GM11168 (cell line): ENCODE measurements around the gene TTL.
"Not testable (repeated sequence)": the region's sequence is repeated elsewhere in the genome, so short reads cannot be mapped to it uniquely, and the experiment has no call there.

Experiments used
- in situ Hi-C: fragments of 300-500 bp; cut with MboI; formaldehyde crosslinking; loops from one replicate; pipeline ENCODE4 v1.12.0; 2022; ENCODE audit warnings: low sequenced_read_pairs; ENCODE audit not compliant: unreplicated experiment

The TTL gene

GRCh38 chr2:112509239-112509998, 27.5 kb downstream of the TTL start:
- in situ Hi-C loops = not testable (repeated sequence)

GRCh38 chr2:112516801-112517200, 34.8 kb downstream of the TTL start:
- in situ Hi-C loops = no loop called here

GRCh38 chr2:112518807-112519206, 36.9 kb downstream of the TTL start:
- in situ Hi-C loops = no loop called here

- in situ Hi-C loops = no loop called here
Measured at GRCh38 chr2:112519506-112519905, 37.5 kb downstream of the TTL start.

- in situ Hi-C loops = no loop called here
Measured at GRCh38 chr2:112520234-112520783, 38.4 kb downstream of the TTL start.

- in situ Hi-C loops = no loop called here
Measured at GRCh38 chr2:112523291-112523777, 41.4 kb downstream of the TTL start.

- in situ Hi-C loops = not testable (repeated sequence)
Measured at GRCh38 chr2:112524276-112524675, 42.3 kb downstream of the TTL start.

- in situ Hi-C loops = no loop called here
Measured at GRCh38 chr2:112528541-112528940, 46.6 kb downstream of the TTL start.

- in situ Hi-C loops = no loop called here
Measured at GRCh38 chr2:112529757-112530156, 47.8 kb downstream of the TTL start.

- in situ Hi-C loops = no loop called here
Measured at GRCh38 chr2:112530728-112531127, 48.8 kb downstream of the TTL start.

- in situ Hi-C loops = no loop called here
Measured at GRCh38 chr2:112534826-112535225, 52.9 kb downstream of the TTL start.

- in situ Hi-C loops = not testable (repeated sequence)
Measured at GRCh38 chr2:112536665-112537064, 54.7 kb downstream of the TTL start.

- in situ Hi-C loops = no loop called here
Measured at GRCh38 chr2:112539306-112539705, 57.4 kb downstream of the TTL start.

- in situ Hi-C loops = no loop called here
Measured at GRCh38 chr2:112540906-112541305, 59.0 kb downstream of the TTL start.

- in situ Hi-C loops = no loop called here
Measured at GRCh38 chr2:112541315-112542122, 59.6 kb downstream of the TTL start.

GRCh38 chr2:112542123-112542983, 60.4 kb downstream of the TTL start, which contains the start of gene POLR1B:
TSS of gene POLR1B (plus strand) at chr2:112542465. CDS start at chr2:112542495, 30 bp downstream.
- in situ Hi-C loops = no loop called here

GRCh38 chr2:112542984-112543661, 61.2 kb downstream of the TTL start:
- in situ Hi-C loops = no loop called here

GRCh38 chr2:112547333-112547732, 65.4 kb downstream of the TTL start:
- in situ Hi-C loops = no loop called here

- in situ Hi-C loops = no loop called here
Measured at GRCh38 chr2:112548980-112549379, 67.0 kb downstream of the TTL start.
